ENCODE data around the gene L3MBTL4.

DNA sequence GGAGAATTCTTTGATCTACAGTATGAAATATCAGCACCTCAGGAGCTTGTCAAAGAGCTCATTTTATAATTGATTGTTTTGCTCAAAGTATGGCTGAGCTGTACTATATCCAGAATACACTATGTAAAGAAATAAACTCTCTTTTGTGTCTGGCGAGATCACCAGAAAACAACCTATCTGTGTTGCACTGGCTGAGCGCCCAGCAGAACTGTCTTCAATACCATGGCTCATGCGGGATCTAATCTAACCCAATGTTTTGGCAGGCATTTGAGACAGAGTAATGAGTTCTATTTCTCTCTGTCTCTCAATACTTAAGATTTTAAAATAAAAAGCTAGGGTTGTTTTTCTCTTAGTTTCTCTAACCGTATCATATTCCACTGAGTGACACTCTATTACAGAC lies 192.4 kb downstream of the L3MBTL4 start:
- TF ChIP-seq, protein P1, sequence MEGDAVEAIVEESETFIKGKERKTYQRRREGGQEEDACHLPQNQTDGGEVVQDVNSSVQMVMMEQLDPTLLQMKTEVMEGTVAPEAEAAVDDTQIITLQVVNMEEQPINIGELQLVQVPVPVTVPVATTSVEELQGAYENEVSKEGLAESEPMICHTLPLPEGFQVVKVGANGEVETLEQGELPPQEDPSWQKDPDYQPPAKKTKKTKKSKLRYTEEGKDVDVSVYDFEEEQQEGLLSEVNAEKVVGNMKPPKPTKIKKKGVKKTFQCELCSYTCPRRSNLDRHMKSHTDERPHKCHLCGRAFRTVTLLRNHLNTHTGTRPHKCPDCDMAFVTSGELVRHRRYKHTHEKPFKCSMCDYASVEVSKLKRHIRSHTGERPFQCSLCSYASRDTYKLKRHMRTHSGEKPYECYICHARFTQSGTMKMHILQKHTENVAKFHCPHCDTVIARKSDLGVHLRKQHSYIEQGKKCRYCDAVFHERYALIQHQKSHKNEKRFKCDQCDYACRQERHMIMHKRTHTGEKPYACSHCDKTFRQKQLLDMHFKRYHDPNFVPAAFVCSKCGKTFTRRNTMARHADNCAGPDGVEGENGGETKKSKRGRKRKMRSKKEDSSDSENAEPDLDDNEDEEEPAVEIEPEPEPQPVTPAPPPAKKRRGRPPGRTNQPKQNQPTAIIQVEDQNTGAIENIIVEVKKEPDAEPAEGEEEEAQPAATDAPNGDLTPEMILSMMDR (conservative IDR thresholded peaks at IDR 0.05; ENCODE audit: low read depth, low read length) = no peak
- TF ChIP-seq EZH2 (IDR thresholded peaks at IDR 0.05; ENCODE audit: borderline replicate concordance, low read depth, low read length, poor library complexity, severe bottlenecking) = no peak
